T-helper 22 cell (primary cell): Measurements from ENCODE around the gene GLT1D1.
"Not testable (repeated sequence)": the region's sequence is repeated elsewhere in the genome, so short reads cannot be mapped to it uniquely, and the experiment has no call there.

Experiments used
- DNase-seq: peaks from one replicate; pipeline ENCODE4 v3.0.0-alpha.2; 2020; ENCODE audit warnings: low read depth

The GLT1D1 gene

GRCh38 chr12:128820723-128821432 lies 32.4 kb upstream of the GLT1D1 start:
- no peak for DNase-seq

- DNase-seq = no peak
Observed at GRCh38 chr12:128823216-128823915, 29.9 kb upstream of the GLT1D1 start.

- peak; percentile 75 for DNase-seq
Observed at GRCh38 chr12:128823916-128824839, 29.1 kb upstream of the GLT1D1 start, which contains the start of gene SLC15A4. TSS of gene SLC15A4 (minus strand) at chr12:128823958. CDS start at chr12:128823943, 15 bp downstream.

GRCh38 chr12:128825835-128826234 lies 27.4 kb upstream of the GLT1D1 start:
- no peak for DNase-seq

- DNase-seq = no peak
Observed at GRCh38 chr12:128827724-128828123, 25.6 kb upstream of the GLT1D1 start.

GRCh38 chr12:128829861-128830504 lies 23.3 kb upstream of the GLT1D1 start:
- DNase-seq = no peak

- DNase-seq = no peak
Observed at GRCh38 chr12:128830505-128830893, 22.8 kb upstream of the GLT1D1 start.

- no peak for DNase-seq
Observed at GRCh38 chr12:128833418-128833817, 19.9 kb upstream of the GLT1D1 start.

GRCh38 chr12:128839885-128840284 lies 13.4 kb upstream of the GLT1D1 start:
- DNase-seq = not testable (repeated sequence)

DNA sequence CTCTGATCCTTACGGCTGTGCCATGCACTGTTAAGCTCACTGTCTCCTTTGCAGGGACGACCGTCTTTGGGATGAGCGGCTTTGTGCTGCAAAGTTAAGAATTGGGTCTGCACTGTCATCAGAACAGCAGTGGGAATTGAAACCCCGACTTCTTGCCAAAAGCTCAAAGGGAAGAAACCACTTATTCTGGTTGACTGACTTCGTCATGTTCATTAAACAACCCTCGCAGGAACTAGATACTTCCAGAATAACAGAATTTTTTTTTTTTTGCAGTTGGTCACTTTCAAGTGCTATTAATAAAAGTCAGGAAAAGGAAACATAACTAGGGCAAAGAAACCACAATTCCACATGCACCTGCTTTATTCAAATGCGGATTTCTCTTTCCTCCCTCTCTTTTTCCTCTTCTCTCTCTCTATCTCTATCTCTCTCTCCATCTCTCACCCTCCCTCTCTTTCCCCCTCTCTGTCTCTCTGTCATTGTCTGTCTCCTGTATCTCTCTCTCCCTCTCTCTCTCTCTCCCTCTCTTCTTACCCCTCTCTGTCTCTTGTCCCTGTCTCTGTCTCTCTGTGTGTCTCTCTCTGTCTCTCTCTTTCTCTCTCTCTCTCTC lies 12.3 kb upstream of the GLT1D1 start:
- DNase-seq = no peak

- DNase-seq = no peak
Observed at GRCh38 chr12:128842579-128842978, 10.7 kb upstream of the GLT1D1 start.

GRCh38 chr12:128843538-128843937 lies 9.7 kb upstream of the GLT1D1 start:
- no peak for DNase-seq

GRCh38 chr12:128844031-128844635 lies 9.1 kb upstream of the GLT1D1 start:
- no peak for DNase-seq

DNA sequence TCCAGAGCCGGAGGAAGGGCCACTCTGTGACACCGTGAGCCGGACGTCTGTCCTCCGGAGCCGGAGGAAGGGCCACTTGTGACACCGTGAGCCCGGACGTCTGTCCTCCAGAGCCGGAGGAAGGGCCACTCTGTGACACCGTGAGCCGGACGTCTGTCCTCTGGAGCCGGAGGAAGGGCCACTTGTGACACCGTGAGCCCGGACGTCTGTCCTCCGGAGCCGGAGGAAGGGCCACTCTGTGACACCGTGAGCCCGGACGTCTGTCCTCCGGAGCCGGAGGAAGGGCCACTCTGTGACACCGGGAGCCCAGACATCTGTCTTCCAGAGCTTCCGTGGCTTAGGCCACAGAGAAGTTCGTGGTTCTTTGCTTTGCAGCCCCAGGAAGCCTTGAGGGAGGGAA lies 6.6 kb upstream of the GLT1D1 start:
- DNase-seq = not testable (repeated sequence)

DNA sequence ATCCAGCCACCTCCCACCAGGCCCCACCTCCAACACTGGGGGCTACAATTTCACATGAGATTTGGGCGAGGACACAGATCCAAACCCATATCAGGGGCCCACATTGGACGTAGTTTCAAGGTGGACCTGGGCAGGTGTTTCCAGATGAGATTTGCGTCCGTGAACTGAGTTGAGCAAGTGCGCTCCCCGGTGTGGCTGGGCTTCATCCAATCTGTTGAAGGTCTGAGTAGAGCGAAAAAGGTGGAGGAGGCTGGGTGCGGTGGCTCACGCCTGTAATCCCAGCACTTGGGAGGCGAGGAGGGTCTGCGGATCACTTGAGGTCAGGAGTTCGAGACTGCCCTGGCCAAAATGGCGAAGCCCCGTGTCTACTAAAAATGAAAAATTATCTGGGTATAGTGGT lies 4.9 kb upstream of the GLT1D1 start:
- DNase-seq = no peak

DNA sequence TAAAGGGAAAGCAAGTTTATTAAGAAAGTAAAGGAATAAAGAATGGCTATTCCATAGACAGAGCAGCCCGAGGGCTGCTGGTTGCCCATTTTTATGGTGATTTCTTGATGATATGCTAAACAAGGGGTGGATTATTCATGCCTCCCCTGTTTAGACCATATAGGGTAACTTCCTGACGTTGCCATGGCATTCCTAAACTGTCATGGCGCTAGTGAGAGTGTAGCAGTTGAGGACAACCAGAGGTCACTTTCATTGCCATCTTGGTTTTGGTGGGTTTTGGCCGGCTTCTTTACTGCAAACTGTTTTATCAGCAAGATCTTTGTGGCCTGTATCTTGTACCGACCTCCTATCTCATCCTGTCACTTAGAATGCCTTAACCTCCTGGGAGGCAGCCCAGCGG lies 3.5 kb upstream of the GLT1D1 start:
- not testable (repeated sequence) for DNase-seq

DNA sequence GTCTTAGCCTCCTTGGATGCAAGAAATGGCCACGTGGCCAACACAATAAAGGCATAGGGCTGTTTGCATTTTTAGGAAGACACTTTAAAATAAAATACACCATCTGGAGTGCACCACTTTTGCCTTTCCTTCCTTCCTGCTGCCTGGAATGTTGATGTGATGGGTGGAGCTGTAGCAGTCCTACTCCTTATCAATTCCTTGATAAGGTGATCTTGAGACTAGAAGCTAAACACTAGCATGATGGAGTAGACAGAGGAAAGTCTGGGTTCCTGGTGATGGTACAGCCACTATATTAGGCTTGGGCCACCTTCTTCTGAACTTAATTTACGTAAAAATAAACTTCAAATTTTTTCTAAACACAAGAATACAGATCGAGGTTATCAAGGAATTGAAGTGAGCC lies 2.9 kb upstream of the GLT1D1 start:
- DNase-seq = no peak

- DNase-seq = not testable (repeated sequence)
Observed at GRCh38 chr12:128851429-128851828, 1.8 kb upstream of the GLT1D1 start.

- no peak for DNase-seq
Observed at GRCh38 chr12:128852026-128852698, 1.1 kb upstream of the GLT1D1 start.

DNA sequence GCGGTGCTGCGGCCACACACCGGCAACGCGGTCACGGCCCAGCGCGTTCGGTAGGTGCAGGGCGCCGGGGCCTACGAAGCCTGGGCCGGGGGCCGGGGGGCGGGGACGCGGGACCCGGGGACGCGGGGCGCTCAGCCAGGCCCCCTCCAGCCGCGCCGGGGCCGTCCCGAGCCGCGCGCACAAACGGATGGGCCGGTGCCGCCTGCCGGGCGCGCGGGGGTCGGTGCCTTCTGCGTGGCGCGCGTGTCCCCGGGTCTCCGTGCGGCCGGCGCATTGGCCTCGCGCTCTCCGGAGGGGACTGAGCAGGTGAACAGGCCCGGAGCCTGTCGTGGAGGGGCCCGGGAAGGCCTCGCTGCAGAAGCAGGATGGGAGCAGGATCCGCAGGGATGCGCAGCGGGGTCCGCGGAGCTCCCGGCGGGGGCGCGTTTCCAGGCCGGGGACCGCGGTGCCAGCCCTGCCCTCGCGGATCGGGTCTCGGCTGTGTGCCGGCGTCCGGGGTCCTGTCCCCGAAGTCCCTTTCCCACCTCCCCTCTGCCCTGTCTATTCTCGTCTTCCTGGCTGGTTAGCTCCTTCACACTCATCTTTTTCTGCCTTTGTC lies 421 bp downstream of the GLT1D1 start:
- no peak for DNase-seq
